ENCODE measurements around the gene NAE1.

GRCh38 chr16:66859397-66860068 lies 28.8 kb upstream of the NAE1 start:
- TF ChIP-seq, protein P1, sequence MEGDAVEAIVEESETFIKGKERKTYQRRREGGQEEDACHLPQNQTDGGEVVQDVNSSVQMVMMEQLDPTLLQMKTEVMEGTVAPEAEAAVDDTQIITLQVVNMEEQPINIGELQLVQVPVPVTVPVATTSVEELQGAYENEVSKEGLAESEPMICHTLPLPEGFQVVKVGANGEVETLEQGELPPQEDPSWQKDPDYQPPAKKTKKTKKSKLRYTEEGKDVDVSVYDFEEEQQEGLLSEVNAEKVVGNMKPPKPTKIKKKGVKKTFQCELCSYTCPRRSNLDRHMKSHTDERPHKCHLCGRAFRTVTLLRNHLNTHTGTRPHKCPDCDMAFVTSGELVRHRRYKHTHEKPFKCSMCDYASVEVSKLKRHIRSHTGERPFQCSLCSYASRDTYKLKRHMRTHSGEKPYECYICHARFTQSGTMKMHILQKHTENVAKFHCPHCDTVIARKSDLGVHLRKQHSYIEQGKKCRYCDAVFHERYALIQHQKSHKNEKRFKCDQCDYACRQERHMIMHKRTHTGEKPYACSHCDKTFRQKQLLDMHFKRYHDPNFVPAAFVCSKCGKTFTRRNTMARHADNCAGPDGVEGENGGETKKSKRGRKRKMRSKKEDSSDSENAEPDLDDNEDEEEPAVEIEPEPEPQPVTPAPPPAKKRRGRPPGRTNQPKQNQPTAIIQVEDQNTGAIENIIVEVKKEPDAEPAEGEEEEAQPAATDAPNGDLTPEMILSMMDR (IDR thresholded peaks at IDR 0.05), result no peak
- TF ChIP-seq POLR2A (IDR thresholded peaks at IDR 0.05), result no peak

Data from adrenal gland (tissue), 5 donors.